Measurements from ENCODE around the gene NAIF1.

DNA sequence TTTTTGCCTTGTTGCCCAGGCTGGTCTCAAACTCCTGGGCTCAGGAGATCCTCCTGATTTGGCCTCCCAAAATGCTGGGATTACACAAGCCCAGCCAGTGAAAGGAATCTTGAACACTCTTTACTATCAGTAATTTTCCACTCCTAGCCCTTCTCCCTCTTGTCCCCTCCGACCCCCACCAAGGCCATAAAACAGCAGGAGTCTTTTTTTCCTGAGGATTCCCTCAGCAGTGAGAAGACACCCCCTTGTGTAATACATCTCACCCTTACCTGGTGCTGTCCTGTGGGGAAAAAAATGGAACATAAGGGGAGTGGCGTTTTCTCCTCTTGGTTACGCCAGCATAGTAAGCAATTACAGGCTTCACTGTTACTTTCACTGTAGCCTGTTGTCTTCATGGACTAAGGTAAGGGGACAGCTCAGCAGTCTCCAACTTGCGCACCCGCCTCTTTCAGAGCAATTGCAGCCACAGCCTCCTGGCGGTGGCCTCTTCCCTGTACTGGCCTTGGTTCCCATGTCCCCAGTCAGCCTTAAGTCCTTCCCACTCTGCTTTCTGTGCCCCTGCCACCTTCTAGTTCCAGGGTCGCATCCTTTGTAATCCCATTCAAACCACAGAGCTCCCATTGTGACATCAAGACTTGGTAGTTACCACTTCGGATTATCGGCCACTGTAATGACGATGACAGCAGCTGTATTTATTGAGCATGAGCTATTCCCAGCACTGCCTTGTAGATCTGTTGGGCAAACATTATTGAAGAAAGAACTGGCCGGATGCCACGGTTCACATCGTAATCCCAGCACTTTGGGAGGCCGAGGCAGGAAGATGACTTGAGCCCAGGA, 10.0 kb downstream of the NAIF1 start:
- TF ChIP-seq, protein P1, sequence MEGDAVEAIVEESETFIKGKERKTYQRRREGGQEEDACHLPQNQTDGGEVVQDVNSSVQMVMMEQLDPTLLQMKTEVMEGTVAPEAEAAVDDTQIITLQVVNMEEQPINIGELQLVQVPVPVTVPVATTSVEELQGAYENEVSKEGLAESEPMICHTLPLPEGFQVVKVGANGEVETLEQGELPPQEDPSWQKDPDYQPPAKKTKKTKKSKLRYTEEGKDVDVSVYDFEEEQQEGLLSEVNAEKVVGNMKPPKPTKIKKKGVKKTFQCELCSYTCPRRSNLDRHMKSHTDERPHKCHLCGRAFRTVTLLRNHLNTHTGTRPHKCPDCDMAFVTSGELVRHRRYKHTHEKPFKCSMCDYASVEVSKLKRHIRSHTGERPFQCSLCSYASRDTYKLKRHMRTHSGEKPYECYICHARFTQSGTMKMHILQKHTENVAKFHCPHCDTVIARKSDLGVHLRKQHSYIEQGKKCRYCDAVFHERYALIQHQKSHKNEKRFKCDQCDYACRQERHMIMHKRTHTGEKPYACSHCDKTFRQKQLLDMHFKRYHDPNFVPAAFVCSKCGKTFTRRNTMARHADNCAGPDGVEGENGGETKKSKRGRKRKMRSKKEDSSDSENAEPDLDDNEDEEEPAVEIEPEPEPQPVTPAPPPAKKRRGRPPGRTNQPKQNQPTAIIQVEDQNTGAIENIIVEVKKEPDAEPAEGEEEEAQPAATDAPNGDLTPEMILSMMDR (IDR thresholded peaks at IDR 0.05) = no peak
- TF ChIP-seq EZH2 (IDR thresholded peaks at IDR 0.05) = no peak
